NCI-H128 (cell line): ENCODE results near the gene CD180.

Source experiments
- DNase-seq: peaks from one replicate; lab custom pipeline; 2025; ENCODE audit not compliant: unreplicated experiment; lab: John Stamatoyannopoulos, UW

CD180 gene

GRCh38 chr5:67196537-67197059 is at the start of gene CD180:
Gene CD180 (minus strand): TSS chr5:67196799. CDS start chr5:67196641, 158 bp downstream.
- no peak for DNase-seq

GRCh38 chr5:67246108-67246507 is 49.5 kb upstream of the CD180 start:
- DNase-seq, result peak; percentile 52

GRCh38 chr5:67245259-67245846 is 48.8 kb upstream of the CD180 start:
- DNase-seq, result no peak

- no peak for DNase-seq
These were observed 47.8 kb upstream of the CD180 start for GRCh38 chr5:67244345-67244793.

- DNase-seq, result no peak
These were observed 47.3 kb upstream of the CD180 start for GRCh38 chr5:67243944-67244343.

GRCh38 chr5:67243349-67243748 is 46.8 kb upstream of the CD180 start:
- no peak for DNase-seq

- no peak for DNase-seq
These were observed 44.7 kb upstream of the CD180 start for GRCh38 chr5:67241326-67241725.

GRCh38 chr5:67240846-67241245 is 44.2 kb upstream of the CD180 start:
- DNase-seq, result no peak

GRCh38 chr5:67240065-67240464 is 43.5 kb upstream of the CD180 start:
- DNase-seq, result no peak

- DNase-seq, result no peak
These were observed 41.6 kb upstream of the CD180 start for GRCh38 chr5:67238191-67238590.

GRCh38 chr5:67235399-67236110 is 39.0 kb upstream of the CD180 start:
- DNase-seq, result no peak

- DNase-seq, result no peak
These were observed 38.1 kb upstream of the CD180 start for GRCh38 chr5:67234671-67235176.

- no peak for DNase-seq
These were observed 36.5 kb upstream of the CD180 start for GRCh38 chr5:67233075-67233474.

- no peak for DNase-seq
These were observed 26.6 kb upstream of the CD180 start for GRCh38 chr5:67223211-67223610.

GRCh38 chr5:67222243-67223025 is 25.8 kb upstream of the CD180 start:
- DNase-seq, result no peak

- no peak for DNase-seq
These were observed 25.1 kb upstream of the CD180 start for GRCh38 chr5:67221487-67222242.

- DNase-seq, result no peak
These were observed 20.0 kb upstream of the CD180 start for GRCh38 chr5:67216564-67216963.

GRCh38 chr5:67215519-67216471 is 19.2 kb upstream of the CD180 start:
- DNase-seq, result no peak

GRCh38 chr5:67214707-67215447 is 18.3 kb upstream of the CD180 start:
- no peak for DNase-seq
